ENCODE results near the gene CARMIL1. TPM values are rescaled to one million over a fixed set of nuclear protein-coding genes. Genes with fewer than 3 reads are reported as not detected.
A peak's percentile ranks its signal among the peaks of the same experiment; 100 is the strongest.

The CARMIL1 gene
- total and polyA plus RNA-seq, 8 donors = 5.9 to 9.4 (median 7.8) TPM

DNA sequence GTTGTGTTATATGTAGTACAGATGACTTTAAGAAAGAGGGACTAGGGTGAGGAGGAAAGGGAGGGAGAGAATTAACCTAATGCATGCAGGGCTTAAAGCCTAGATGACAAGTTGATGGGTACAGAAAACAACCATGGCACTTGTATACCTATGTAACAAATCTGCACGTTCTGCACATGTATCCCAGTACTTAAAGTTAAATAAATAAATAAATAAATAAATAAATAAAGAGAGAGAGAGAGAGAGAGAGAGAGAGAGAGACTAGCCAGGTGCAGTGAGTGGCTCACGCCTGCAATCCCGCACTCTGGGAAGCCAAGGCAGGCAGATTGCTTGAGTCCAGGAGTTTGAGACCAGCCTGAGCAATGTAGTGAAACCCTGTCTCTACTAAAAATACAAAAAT lies 11.5 kb upstream of the CARMIL1 start:
- no peaks in the 10 kb centered on the region for H3K9me3 ChIP-seq
- H3K4me3 ChIP-seq = no peak overlapping the region
- no peak overlapping the region for H3K27ac ChIP-seq
- no peaks in the 10 kb centered on the region for H3K4me1 ChIP-seq
- WGBS, 2 donors = 69 to 86% methylated on average over 3 of the region's 3 CpGs
- FAIRE-seq = no peak
- intact Hi-C loops (cut with DNase I) = loop anchor here in 1 of 3 donors (5.0 kb wide), 1 partner anchor 220 kb away; no protein-coding TSS in a partner anchor
- no peak for DNase-seq
- H3K36me3 ChIP-seq = no peaks in the 10 kb centered on the region
- no peak for ATAC-seq
- no peaks in the 10 kb centered on the region for H3K27me3 ChIP-seq
- TF ChIP-seq, protein P1, sequence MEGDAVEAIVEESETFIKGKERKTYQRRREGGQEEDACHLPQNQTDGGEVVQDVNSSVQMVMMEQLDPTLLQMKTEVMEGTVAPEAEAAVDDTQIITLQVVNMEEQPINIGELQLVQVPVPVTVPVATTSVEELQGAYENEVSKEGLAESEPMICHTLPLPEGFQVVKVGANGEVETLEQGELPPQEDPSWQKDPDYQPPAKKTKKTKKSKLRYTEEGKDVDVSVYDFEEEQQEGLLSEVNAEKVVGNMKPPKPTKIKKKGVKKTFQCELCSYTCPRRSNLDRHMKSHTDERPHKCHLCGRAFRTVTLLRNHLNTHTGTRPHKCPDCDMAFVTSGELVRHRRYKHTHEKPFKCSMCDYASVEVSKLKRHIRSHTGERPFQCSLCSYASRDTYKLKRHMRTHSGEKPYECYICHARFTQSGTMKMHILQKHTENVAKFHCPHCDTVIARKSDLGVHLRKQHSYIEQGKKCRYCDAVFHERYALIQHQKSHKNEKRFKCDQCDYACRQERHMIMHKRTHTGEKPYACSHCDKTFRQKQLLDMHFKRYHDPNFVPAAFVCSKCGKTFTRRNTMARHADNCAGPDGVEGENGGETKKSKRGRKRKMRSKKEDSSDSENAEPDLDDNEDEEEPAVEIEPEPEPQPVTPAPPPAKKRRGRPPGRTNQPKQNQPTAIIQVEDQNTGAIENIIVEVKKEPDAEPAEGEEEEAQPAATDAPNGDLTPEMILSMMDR (IDR thresholded peaks at IDR 0.05) = no peak

DNA sequence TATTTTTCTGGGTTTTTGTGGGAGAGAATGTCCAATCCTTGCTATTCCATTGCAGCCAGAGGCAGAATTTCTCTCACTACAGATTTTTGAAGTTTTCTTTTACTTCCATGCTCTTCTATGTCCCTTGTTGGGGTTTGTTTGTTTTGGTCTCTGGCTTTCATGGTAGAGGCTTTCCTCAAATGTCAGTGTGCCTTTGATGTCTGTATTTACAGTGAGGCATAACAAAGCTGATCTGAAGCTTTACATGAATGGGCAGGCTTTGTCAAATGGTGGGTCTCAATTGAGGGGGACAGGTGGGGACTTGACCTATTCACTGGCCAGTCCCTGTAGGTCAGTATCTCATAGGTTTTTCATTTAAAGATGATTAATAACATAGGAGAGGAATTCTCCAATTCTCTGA lies 8.6 kb upstream of the CARMIL1 start:
- FAIRE-seq (no peak), ATAC-seq (no peak), DNase-seq (no peak)
- H3K36me3 ChIP-seq = no peaks in the 10 kb centered on the region
- intact Hi-C loops (cut with DNase I) = loop anchor here in 2 of 3 donors (5.0 to 10.0 kb wide), 2 partner anchors 214 to 332 kb away; no protein-coding TSS in a partner anchor
- TF ChIP-seq, protein P1 (IDR thresholded peaks at IDR 0.05) = no peak
- H3K9me3 ChIP-seq = no peaks in the 10 kb centered on the region
- no peak overlapping the region for H3K4me3 ChIP-seq
- no peaks in the 10 kb centered on the region for H3K27me3 ChIP-seq
- no peak overlapping the region for H3K27ac ChIP-seq
- H3K4me1 ChIP-seq = no peaks in the 10 kb centered on the region

DNA sequence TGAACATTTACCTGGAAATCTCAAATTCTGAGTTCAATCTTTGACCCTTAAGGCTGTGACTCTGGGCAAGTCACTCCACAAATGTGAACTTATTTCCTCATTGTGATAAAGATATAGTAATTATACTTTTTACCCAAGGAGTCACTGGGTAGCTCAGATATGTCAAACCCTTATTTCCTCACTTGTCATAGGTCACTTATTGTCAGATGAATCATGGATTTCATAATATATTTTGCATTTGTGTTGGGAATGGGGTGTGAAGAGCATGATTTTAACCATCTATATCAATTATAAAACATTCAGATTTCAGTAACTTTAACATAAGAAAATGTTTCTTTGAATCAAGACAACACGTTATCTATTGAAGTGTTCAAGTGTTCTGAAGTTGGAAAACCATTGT lies 3.7 kb upstream of the CARMIL1 start:
- ATAC-seq = no peak

DNA sequence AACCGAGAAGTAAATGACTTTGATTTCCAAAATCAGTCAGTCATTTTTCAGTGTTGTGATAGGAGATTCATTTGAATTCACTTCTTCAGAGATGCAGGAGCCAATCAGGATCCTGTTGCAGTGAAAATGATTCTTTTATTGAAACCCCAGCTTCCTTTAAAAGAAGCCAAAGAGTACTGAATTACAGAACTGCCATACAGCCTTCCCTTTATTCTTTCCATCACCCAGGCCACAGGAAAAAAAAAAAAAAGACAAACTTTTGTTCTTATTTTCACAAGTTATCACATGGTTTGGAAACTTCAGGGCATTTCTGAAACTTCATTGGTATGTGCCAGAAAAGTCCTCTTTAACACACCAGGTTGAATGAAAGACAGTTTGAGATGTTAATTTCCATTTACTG lies 1.8 kb upstream of the CARMIL1 start:
- Histone ChIP-seq H3K27ac (no peak overlapping the region), H3K4me1 (peaks cover 4 to 11% (median 11%) of the 10 kb centered on the region in 3 donors)
- ATAC-seq = no peak

More for the DNA sequence above, 3.7 kb upstream of the CARMIL1 start:
- no peaks in the 10 kb centered on the region for H3K36me3 ChIP-seq
- intact Hi-C loops (cut with DNase I) = loop anchor here in 2 of 3 donors (5.0 to 10.0 kb wide), 2 partner anchors 209 to 222 kb away; no protein-coding TSS in a partner anchor
- no peak overlapping the region for H3K27ac ChIP-seq
- peaks cover 4 to 11% (median 11%) of the 10 kb centered on the region in 3 donors for H3K4me1 ChIP-seq
- WGBS, 2 donors = 89 to 98% methylated on average over 1 of the region's 1 CpG
- FAIRE-seq = no peak
- DNase-seq = no peak
- TF ChIP-seq, protein P1 (IDR thresholded peaks at IDR 0.05) = no peak
- no peaks in the 10 kb centered on the region for H3K9me3 ChIP-seq
- H3K4me3 ChIP-seq = no peak overlapping the region
- H3K27me3 ChIP-seq = no peaks in the 10 kb centered on the region

DNA sequence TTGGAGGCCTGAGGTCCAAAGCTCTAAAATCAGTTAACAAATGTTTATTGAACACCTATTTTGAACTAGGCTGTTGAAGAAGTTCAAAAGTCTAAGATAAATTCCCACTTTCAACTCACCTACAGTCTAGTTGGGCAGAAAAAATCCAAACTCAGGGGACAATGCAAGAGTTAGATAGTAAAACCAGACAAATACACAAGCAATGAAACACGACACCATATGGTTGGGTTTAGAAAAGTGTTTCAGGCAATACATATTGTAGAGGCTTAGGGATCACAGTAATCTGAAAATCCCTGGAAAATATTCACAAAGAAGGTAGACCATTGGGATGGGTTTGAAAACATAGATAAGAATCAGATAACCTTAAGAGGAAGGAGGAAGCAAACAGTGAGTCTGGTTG lies 1.3 kb upstream of the CARMIL1 start:
- intact Hi-C loops (cut with DNase I) = loop anchor here in 2 of 3 donors (5.0 to 10.0 kb wide), 2 partner anchors 207 to 219 kb away; no protein-coding TSS in a partner anchor
- no peak for FAIRE-seq
- H3K9me3 ChIP-seq = no peaks in the 10 kb centered on the region
- TF ChIP-seq, protein P1 (IDR thresholded peaks at IDR 0.05) = no peak
- H3K4me3 ChIP-seq = peak overlapping the region in 1 of 4 donors; percentile 77
- no peaks in the 10 kb centered on the region for H3K36me3 ChIP-seq
- no peak for DNase-seq
- no peaks in the 10 kb centered on the region for H3K27me3 ChIP-seq
- no peak for ATAC-seq
- peaks cover 4 to 11% (median 11%) of the 10 kb centered on the region in 3 donors for H3K4me1 ChIP-seq
- H3K27ac ChIP-seq = peak overlapping the region in 1 of 4 donors; percentile 71
- 86 to 90% methylated on average over 1 of the region's 1 CpG for WGBS, 2 donors

More for the DNA sequence above, 1.8 kb upstream of the CARMIL1 start:
- intact Hi-C loops (cut with DNase I) = loop anchor here in 2 of 3 donors (5.0 to 10.0 kb wide), 2 partner anchors 207 to 220 kb away; no protein-coding TSS in a partner anchor
- WGBS, 2 donors = 90 to 91% methylated on average over 1 of the region's 1 CpG
- no peak for FAIRE-seq
- Histone ChIP-seq H3K36me3 (no peaks in the 10 kb centered on the region), H3K9me3 (no peaks in the 10 kb centered on the region), H3K4me3 (no peak overlapping the region), H3K27me3 (no peaks in the 10 kb centered on the region)
- DNase-seq = no peak
- TF ChIP-seq, protein P1 (IDR thresholded peaks at IDR 0.05) = no peak

Measured in pancreas (tissue), 10 donors.